Putamen (tissue), 1 donor: ENCODE results near the gene NARS2.

Experiments
- DNase-seq: peaks from one replicate; pipeline ENCODE4 v3.0.0-alpha.2; 2016; ENCODE audit warnings: low spot score

Gene NARS2

GRCh38 chr11:78415338-78415737 lies 159.3 kb downstream of the NARS2 start:
- no peak for DNase-seq

GRCh38 chr11:78414321-78415051 lies 160.2 kb downstream of the NARS2 start:
- no peak for DNase-seq

- no peak for DNase-seq
Measured at GRCh38 chr11:78408619-78409018, 166.0 kb downstream of the NARS2 start.

- DNase-seq = no peak
Measured at GRCh38 chr11:78406568-78407196, 168.0 kb downstream of the NARS2 start.

GRCh38 chr11:78405805-78406204 lies 168.9 kb downstream of the NARS2 start:
- DNase-seq = no peak

- DNase-seq = no peak
Measured at GRCh38 chr11:78403781-78404180, 170.9 kb downstream of the NARS2 start.

- DNase-seq = no peak
Measured at GRCh38 chr11:78402847-78403246, 171.8 kb downstream of the NARS2 start.

- DNase-seq = no peak
Measured at GRCh38 chr11:78400702-78401101, 174.0 kb downstream of the NARS2 start.

GRCh38 chr11:78400116-78400515 lies 174.5 kb downstream of the NARS2 start:
- no peak for DNase-seq

- no peak for DNase-seq
Measured at GRCh38 chr11:78399136-78399535, 175.5 kb downstream of the NARS2 start.

- no peak for DNase-seq
Measured at GRCh38 chr11:78398715-78399114, 175.9 kb downstream of the NARS2 start.

- no peak for DNase-seq
Measured at GRCh38 chr11:78397398-78397797, 177.3 kb downstream of the NARS2 start.

GRCh38 chr11:78395597-78395996 lies 179.1 kb downstream of the NARS2 start:
- no peak for DNase-seq

GRCh38 chr11:78392854-78393253 lies 181.8 kb downstream of the NARS2 start:
- no peak for DNase-seq

- no peak for DNase-seq
Measured at GRCh38 chr11:78391424-78391823, 183.2 kb downstream of the NARS2 start.

- no peak for DNase-seq
Measured at GRCh38 chr11:78390809-78391208, 183.9 kb downstream of the NARS2 start.

- DNase-seq = no peak
Measured at GRCh38 chr11:78386215-78386941, 188.3 kb downstream of the NARS2 start.
